Endometrial microvascular endothelial cells (primary cell): ENCODE results near the gene SMIM12. TPM values are rescaled to one million over a fixed set of nuclear protein-coding genes. Genes with fewer than 3 reads are reported as not detected.

ENCODE experiments used
- in situ Hi-C: cut with HindIII; loops from 2 replicates; pipeline ENCODE4 v1.10.0; 2017; ENCODE audit warnings: low sequenced_read_pairs, low pct_unique_long_range_greater_than_20kb; ENCODE audit errors: inconsistent ontology term
- total RNA-seq: library from RNA; depleted of rRNA; stranded (reverse); fragments of >200 nt; gene quantifications from one replicate; pipeline ENCODE4 v1.2.3, GENCODE V29; 2015; ENCODE audit errors: inconsistent ontology term

SMIM12 gene
- total RNA-seq, 1 donor from 2014 or later, result 41.6 TPM

- in situ Hi-C loops, result no loop called here
These were observed 19.7 kb upstream of the SMIM12 start for GRCh38 chr1:34879230-34879629.

GRCh38 chr1:34876406-34876805 is 16.9 kb upstream of the SMIM12 start:
- in situ Hi-C loops, result no loop called here

- in situ Hi-C loops, result no loop called here
These were observed 14.9 kb upstream of the SMIM12 start for GRCh38 chr1:34874296-34874952.

GRCh38 chr1:34872133-34872503 is 12.6 kb upstream of the SMIM12 start:
- in situ Hi-C loops, result no loop called here

GRCh38 chr1:34871443-34872132 is 12.0 kb upstream of the SMIM12 start:
- in situ Hi-C loops, result no loop called here

GRCh38 chr1:34870395-34870794 is 10.8 kb upstream of the SMIM12 start:
- in situ Hi-C loops, result no loop called here

GRCh38 chr1:34869760-34870159 is 10.2 kb upstream of the SMIM12 start:
- in situ Hi-C loops, result loop anchor here (10.0 kb wide), 1 partner anchor 575 kb away; no protein-coding TSS in a partner anchor

GRCh38 chr1:34868230-34869049 is 8.9 kb upstream of the SMIM12 start:
- in situ Hi-C loops, result loop anchor here (10.0 kb wide), 1 partner anchor 576 kb away; no protein-coding TSS in a partner anchor

GRCh38 chr1:34867415-34867814 is 7.9 kb upstream of the SMIM12 start:
- in situ Hi-C loops, result loop anchor here (10.0 kb wide), 1 partner anchor 577 kb away; no protein-coding TSS in a partner anchor

GRCh38 chr1:34866762-34867109 is 7.2 kb upstream of the SMIM12 start:
- in situ Hi-C loops, result loop anchor here (10.0 kb wide), 1 partner anchor 578 kb away; no protein-coding TSS in a partner anchor

GRCh38 chr1:34865981-34866761 is 6.6 kb upstream of the SMIM12 start:
- in situ Hi-C loops, result loop anchor here (10.0 kb wide), 1 partner anchor 579 kb away; no protein-coding TSS in a partner anchor

- in situ Hi-C loops, result loop anchor here (10.0 kb wide), 1 partner anchor 579 kb away; no protein-coding TSS in a partner anchor
These were observed 6.0 kb upstream of the SMIM12 start for GRCh38 chr1:34865573-34865972.

GRCh38 chr1:34864759-34865158 is 5.2 kb upstream of the SMIM12 start:
- in situ Hi-C loops, result loop anchor here (10.0 kb wide), 1 partner anchor 580 kb away; no protein-coding TSS in a partner anchor

- in situ Hi-C loops, result loop anchor here (10.0 kb wide), 1 partner anchor 581 kb away; no protein-coding TSS in a partner anchor
These were observed 4.0 kb upstream of the SMIM12 start for GRCh38 chr1:34863501-34863900.

GRCh38 chr1:34858901-34859445 is 576 bp downstream of the SMIM12 start:
- in situ Hi-C loops, result no loop called here

GRCh38 chr1:34856697-34857096 is 2.9 kb downstream of the SMIM12 start:
- in situ Hi-C loops, result no loop called here

- in situ Hi-C loops, result no loop called here
These were observed 6.8 kb downstream of the SMIM12 start for GRCh38 chr1:34852677-34853217.

- in situ Hi-C loops, result no loop called here
These were observed 8.0 kb downstream of the SMIM12 start for GRCh38 chr1:34851431-34852105.
